Measurements from ENCODE around the gene DTX1. TPM values are rescaled to one million over a fixed set of nuclear protein-coding genes. Genes with fewer than 3 reads are reported as not detected.

DTX1 gene
- total RNA-seq, 1 experiment from 2014 or later, result not detected

GRCh38 chr12:113105606-113106271 lies 49.2 kb downstream of the DTX1 start:
- ATAC-seq (no peak), DNase-seq (no peak)
- Histone ChIP-seq H3K9me2 (replicated peaks; ENCODE audit: low read length) (no peaks in the 10 kb centered on the region), H2AFZ (ENCODE audit: low read length) (no peak overlapping the region), H3K36me3 (ENCODE audit: low read depth, low read length) (no peaks in the 10 kb centered on the region), H3K9me3 (ENCODE audit: low read length) (no peaks in the 10 kb centered on the region), H3K4me3 (ENCODE audit: low read length) (no peak overlapping the region), H3K27ac (ENCODE audit: low read length) (no peak overlapping the region), H3F3A (ENCODE audit: low read length, unreplicated experiment) (no peaks in the 10 kb centered on the region), H4K20me1 (ENCODE audit: low read length) (no peaks in the 10 kb centered on the region), H3K27me3 (ENCODE audit: low read length) (no peaks in the 10 kb centered on the region), H3K9ac (ENCODE audit: low read length) (no peak overlapping the region), H3K4me2 (ENCODE audit: low read length) (no peak overlapping the region), H3K4me1 (ENCODE audit: insufficient read depth, low read length) (no peaks in the 10 kb centered on the region), H3K79me2 (ENCODE audit: low read length) (no peaks in the 10 kb centered on the region)
- no peak for TF ChIP-seq EZH2 (IDR thresholded peaks at IDR 0.05; ENCODE audit: low read length, unreplicated experiment)
- POLR2A ChIA-PET (ENCODE audit: unreplicated experiment), result no interaction called here
- intact Hi-C loops (cut with micrococcal nuclease), result no loop called here
- CTCF ChIA-PET, result no interaction called here
- BruUV-seq (replicated peaks), result no TSS peak

DNA sequence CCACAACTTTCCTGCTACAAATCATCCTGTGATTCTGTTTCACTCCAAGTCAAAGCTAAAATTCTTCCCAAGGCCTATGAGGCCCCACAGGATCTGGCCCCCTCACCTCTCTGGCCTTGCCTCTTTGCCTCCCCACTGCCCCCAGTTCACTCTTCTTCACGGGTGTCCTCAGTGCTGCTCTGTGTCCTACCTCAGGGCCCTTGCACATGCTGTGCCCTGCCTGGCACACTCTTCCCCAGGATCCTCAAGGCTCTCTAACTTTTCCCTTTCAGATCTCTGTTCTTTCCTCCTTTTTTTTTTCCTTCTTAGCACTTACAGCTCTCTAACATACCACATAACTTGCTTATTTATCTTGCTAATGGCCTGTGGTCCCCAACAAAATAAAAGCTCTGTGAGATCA lies 49.8 kb downstream of the DTX1 start:
- TF ChIP-seq, protein P1, sequence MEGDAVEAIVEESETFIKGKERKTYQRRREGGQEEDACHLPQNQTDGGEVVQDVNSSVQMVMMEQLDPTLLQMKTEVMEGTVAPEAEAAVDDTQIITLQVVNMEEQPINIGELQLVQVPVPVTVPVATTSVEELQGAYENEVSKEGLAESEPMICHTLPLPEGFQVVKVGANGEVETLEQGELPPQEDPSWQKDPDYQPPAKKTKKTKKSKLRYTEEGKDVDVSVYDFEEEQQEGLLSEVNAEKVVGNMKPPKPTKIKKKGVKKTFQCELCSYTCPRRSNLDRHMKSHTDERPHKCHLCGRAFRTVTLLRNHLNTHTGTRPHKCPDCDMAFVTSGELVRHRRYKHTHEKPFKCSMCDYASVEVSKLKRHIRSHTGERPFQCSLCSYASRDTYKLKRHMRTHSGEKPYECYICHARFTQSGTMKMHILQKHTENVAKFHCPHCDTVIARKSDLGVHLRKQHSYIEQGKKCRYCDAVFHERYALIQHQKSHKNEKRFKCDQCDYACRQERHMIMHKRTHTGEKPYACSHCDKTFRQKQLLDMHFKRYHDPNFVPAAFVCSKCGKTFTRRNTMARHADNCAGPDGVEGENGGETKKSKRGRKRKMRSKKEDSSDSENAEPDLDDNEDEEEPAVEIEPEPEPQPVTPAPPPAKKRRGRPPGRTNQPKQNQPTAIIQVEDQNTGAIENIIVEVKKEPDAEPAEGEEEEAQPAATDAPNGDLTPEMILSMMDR (conservative IDR thresholded peaks at IDR 0.05; ENCODE audit: low read depth, low read length), result no peak
- no peak for TF ChIP-seq EZH2 (IDR thresholded peaks at IDR 0.05; ENCODE audit: low read length, unreplicated experiment)
- TF ChIP-seq EZH2phosphoT487 (IDR thresholded peaks at IDR 0.05; ENCODE audit: borderline replicate concordance, low read length), result no peak
- ChIA-PET POLR2A (ENCODE audit: unreplicated experiment) (no interaction called here), CTCF (no interaction called here)
- no peak overlapping the region for H3K4me2 ChIP-seq (ENCODE audit: low read length)
- H3K4me3 ChIP-seq (ENCODE audit: low read length), result no peak overlapping the region
- intact Hi-C loops (cut with micrococcal nuclease), result no loop called here
- no peaks in the 10 kb centered on the region for H3K27me3 ChIP-seq (ENCODE audit: low read length)
- no peak overlapping the region for H3K9ac ChIP-seq (ENCODE audit: low read length)
- H3K9me3 ChIP-seq (ENCODE audit: low read length), result no peaks in the 10 kb centered on the region
- no peaks in the 10 kb centered on the region for H3F3A ChIP-seq (ENCODE audit: low read length, unreplicated experiment)
- H3K27ac ChIP-seq (ENCODE audit: low read length), result no peak overlapping the region
- H2AFZ ChIP-seq (ENCODE audit: low read length), result no peak overlapping the region
- H3K79me2 ChIP-seq (ENCODE audit: low read length), result no peaks in the 10 kb centered on the region
- DNase-seq (no peak), ATAC-seq (no peak)
- no peaks in the 10 kb centered on the region for H3K4me1 ChIP-seq (ENCODE audit: insufficient read depth, low read length)
- no TSS peak for BruUV-seq (replicated peaks)
- H3K36me3 ChIP-seq (ENCODE audit: low read depth, low read length), result no peaks in the 10 kb centered on the region
- no peaks in the 10 kb centered on the region for H4K20me1 ChIP-seq (ENCODE audit: low read length)
- no peaks in the 10 kb centered on the region for H3K9me2 ChIP-seq (replicated peaks; ENCODE audit: low read length)

DNA sequence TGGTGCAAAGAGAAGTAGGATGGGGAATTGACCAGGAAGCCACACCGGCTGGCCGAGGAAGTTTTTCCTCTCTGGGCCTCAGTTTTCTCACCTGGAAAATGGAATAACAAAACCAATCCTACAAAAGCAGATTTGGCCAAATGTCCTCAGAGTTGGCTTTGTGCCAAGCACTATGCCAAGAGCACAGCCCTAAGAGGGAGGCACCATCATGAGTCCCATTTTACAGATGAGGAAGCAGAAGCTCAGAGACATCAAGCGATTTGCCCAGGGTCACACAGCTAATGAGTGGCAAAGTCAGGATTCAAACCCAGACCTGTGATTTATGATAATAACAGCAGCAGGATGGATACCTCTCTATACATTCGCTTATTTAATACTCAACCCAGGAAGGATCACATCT lies 51.8 kb downstream of the DTX1 start:
- no peaks in the 10 kb centered on the region for H4K20me1 ChIP-seq (ENCODE audit: low read length)

More for the DNA sequence above, 51.8 kb downstream of the DTX1 start:
- no TSS peak for BruUV-seq (replicated peaks)
- intact Hi-C loops (cut with micrococcal nuclease), result no loop called here
- Histone ChIP-seq H3K27me3 (ENCODE audit: low read length) (no peaks in the 10 kb centered on the region), H3K4me1 (ENCODE audit: insufficient read depth, low read length) (no peaks in the 10 kb centered on the region), H3K9me2 (replicated peaks; ENCODE audit: low read length) (no peaks in the 10 kb centered on the region), H2AFZ (ENCODE audit: low read length) (no peak overlapping the region), H3K79me2 (ENCODE audit: low read length) (no peaks in the 10 kb centered on the region), H3K9ac (ENCODE audit: low read length) (no peak overlapping the region), H3K27ac (ENCODE audit: low read length) (no peak overlapping the region), H3K4me3 (ENCODE audit: low read length) (no peak overlapping the region), H3F3A (ENCODE audit: low read length, unreplicated experiment) (no peaks in the 10 kb centered on the region), H3K36me3 (ENCODE audit: low read depth, low read length) (no peaks in the 10 kb centered on the region), H3K9me3 (ENCODE audit: low read length) (no peaks in the 10 kb centered on the region), H3K4me2 (ENCODE audit: low read length) (no peak overlapping the region)
- TF ChIP-seq EZH2phosphoT487 (IDR thresholded peaks at IDR 0.05; ENCODE audit: borderline replicate concordance, low read length) (no peak), EZH2 (IDR thresholded peaks at IDR 0.05; ENCODE audit: low read length, unreplicated experiment) (no peak)
- TF ChIP-seq, protein P1 (conservative IDR thresholded peaks at IDR 0.05; ENCODE audit: low read depth, low read length), result no peak
- DNase-seq (no peak), ATAC-seq (no peak)
- ChIA-PET CTCF (no interaction called here), POLR2A (ENCODE audit: unreplicated experiment) (no interaction called here)

Data from PC-3 (cell line).